Mesenchymal stem cell (in vitro differentiated cells and primary cell): ENCODE data around the gene ZMPSTE24.

ENCODE experiments used
- DNase-seq: peaks from one replicate; pipeline ENCODE4 v3.0.0-alpha.2; 2013
- H2AFZ ChIP-seq: one replicate; pipeline ENCODE4 v1.6.1; 2013; ENCODE audit warnings: low read depth, mild to moderate bottlenecking, control low read depth, inconsistent platforms, low read length, moderate library complexity
- H2AK5ac ChIP-seq: 2 replicates; pipeline ENCODE4 v1.6.1; 2013; ENCODE audit warnings: low read length, moderate library complexity, mild to moderate bottlenecking, inconsistent platforms; ENCODE audit not compliant: severe bottlenecking
- H2BK120ac ChIP-seq: one replicate; pipeline ENCODE4 v1.6.1; 2013; ENCODE audit warnings: low read depth, mild to moderate bottlenecking, inconsistent platforms, low read length, moderate library complexity
- H2BK12ac ChIP-seq, 2 experiments: one replicate each; pipeline ENCODE4 v1.6.1; 2013; ENCODE audit warnings: inconsistent platforms in 2 of 2, low read length in 2 of 2, mild to moderate bottlenecking in 2 of 2, moderate library complexity in 2 of 2, control low read depth in 1 of 2
- H2BK15ac ChIP-seq: one replicate; pipeline ENCODE4 v1.6.1; 2013; ENCODE audit warnings: mild to moderate bottlenecking, low read depth, inconsistent platforms; ENCODE audit not compliant: poor library complexity, severe bottlenecking
- H2BK5ac ChIP-seq: 2 replicates; pipeline ENCODE4 v1.6.1; 2013; ENCODE audit warnings: low read depth, mild to moderate bottlenecking, low read length, control low read depth, inconsistent platforms; ENCODE audit not compliant: poor library complexity, severe bottlenecking
- H3K14ac ChIP-seq, 2 experiments: one replicate each; pipeline ENCODE4 v1.6.1; 2013; ENCODE audit warnings: inconsistent platforms in 2 of 2, low read length in 2 of 2, control low read depth in 1 of 2, mild to moderate bottlenecking in 1 of 2, moderate library complexity in 1 of 2
- H3K18ac ChIP-seq, 2 experiments: one replicate each; pipeline ENCODE4 v1.6.1; 2013; ENCODE audit warnings: inconsistent platforms in 2 of 2, low read length in 2 of 2, control low read depth in 1 of 2, low read depth in 1 of 2, mild to moderate bottlenecking in 1 of 2
- H3K23ac ChIP-seq, 2 experiments: one replicate each; pipeline ENCODE4 v1.6.1; 2013; ENCODE audit warnings: inconsistent platforms in 2 of 2, low read length in 2 of 2, mild to moderate bottlenecking in 2 of 2, moderate library complexity in 2 of 2, control low read depth in 1 of 2
- H3K27ac ChIP-seq: 2 replicates; pipeline ENCODE4 v1.5.1; 2013; ENCODE audit warnings: mild to moderate bottlenecking, moderate library complexity, low read length, control low read depth, inconsistent platforms; ENCODE audit not compliant: poor library complexity, severe bottlenecking
- H3K27me3 ChIP-seq, 2 experiments: 2 replicates each; pipeline versions ENCODE4 v1.6.1 to v1.7.0; 2013; ENCODE audit warnings: low read length in 2 of 2, mild to moderate bottlenecking in 2 of 2, moderate library complexity in 2 of 2, control low read depth in 1 of 2, inconsistent platforms in 1 of 2; ENCODE audit not compliant: control insufficient read depth in 1 of 2, insufficient read depth in 1 of 2
- H3K36me3 ChIP-seq, 2 experiments: 2 replicates each; pipeline versions ENCODE4 v1.6.1 to v1.7.0; 2013; ENCODE audit warnings: low read length in 2 of 2, control low read depth in 1 of 2, inconsistent platforms in 1 of 2, low read depth in 1 of 2, mild to moderate bottlenecking in 1 of 2; ENCODE audit not compliant: insufficient read depth in 2 of 2, control insufficient read depth in 1 of 2
- H3K4ac ChIP-seq, 2 experiments: one replicate each; pipeline ENCODE4 v1.6.1; 2013; ENCODE audit warnings: inconsistent platforms in 2 of 2, low read length in 2 of 2, mild to moderate bottlenecking in 2 of 2, moderate library complexity in 2 of 2, control low read depth in 1 of 2, low read depth in 1 of 2
- H3K4me1 ChIP-seq: 2 replicates; pipeline ENCODE4 v1.6.1; 2013; ENCODE audit warnings: low read depth, low read length, control low read depth; ENCODE audit not compliant: control insufficient read depth, insufficient read depth
- H3K4me2 ChIP-seq: 2 replicates; pipeline ENCODE4 v1.6.1; 2013; ENCODE audit warnings: low read length, mild to moderate bottlenecking, inconsistent platforms; ENCODE audit not compliant: poor library complexity, severe bottlenecking
- H3K4me3 ChIP-seq, 2 experiments: 2 replicates each; pipeline versions ENCODE4 v1.5.1 to v1.7.0; 2013; ENCODE audit warnings: low read length in 2 of 2, mild to moderate bottlenecking in 2 of 2, control low read depth in 1 of 2, low read depth in 1 of 2; ENCODE audit not compliant: insufficient read depth in 1 of 2
- H3K79me1 ChIP-seq: replicated peaks from 2 replicates; pipeline ENCODE4 v1.6.1; 2013; ENCODE audit warnings: mild to moderate bottlenecking, control low read depth, low read length, inconsistent platforms; ENCODE audit not compliant: poor library complexity, severe bottlenecking
- H3K9ac ChIP-seq: 2 replicates; pipeline ENCODE4 v1.7.0; 2013; ENCODE audit warnings: mild to moderate bottlenecking, low read length, moderate library complexity
- H3K9me3 ChIP-seq: 2 replicates; pipeline ENCODE4 v1.7.0; 2013; ENCODE audit warnings: mild to moderate bottlenecking, low read length; ENCODE audit not compliant: control insufficient read depth
- H4K8ac ChIP-seq: one replicate; pipeline ENCODE4 v1.6.1; 2013; ENCODE audit warnings: inconsistent platforms, mild to moderate bottlenecking, low read length, moderate library complexity
- H4K91ac ChIP-seq: one replicate; pipeline ENCODE4 v1.6.1; 2013; ENCODE audit warnings: mild to moderate bottlenecking, low read length, inconsistent platforms
- WGBS: methylation state at CpG from one replicate; pipeline ENCODE4 v1.1.7; 2013; ENCODE audit warnings: mixed read lengths; 5-methylcytosine and 5-hydroxymethylcytosine counted together

The ZMPSTE24 gene

DNA sequence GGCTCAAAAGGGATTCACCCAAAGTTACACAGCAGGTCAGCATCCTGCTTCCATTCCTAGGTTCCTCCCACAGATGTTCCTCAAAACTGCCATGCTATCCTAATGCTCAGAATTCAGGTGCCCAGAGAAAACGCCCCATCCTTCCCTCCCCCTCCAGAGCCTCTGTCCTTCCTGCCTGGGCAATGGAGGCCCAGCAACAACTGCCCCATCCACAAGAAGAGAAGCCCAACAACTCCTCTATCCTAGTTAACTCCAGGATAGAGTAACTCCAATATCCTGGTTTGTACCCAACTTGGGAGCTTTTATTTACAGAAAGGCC is 42.2 kb downstream of the ZMPSTE24 start:
- H4K8ac ChIP-seq, result no peak overlapping the region
- H3K23ac ChIP-seq, result no peak overlapping the region
- no peak overlapping the region for H4K91ac ChIP-seq
- H3K4ac ChIP-seq, result no peak overlapping the region
- H2BK120ac ChIP-seq, result no peak overlapping the region
- 81% methylated on average over 1 of the region's 1 CpG for WGBS
- H3K36me3 ChIP-seq, result no peaks in the 10 kb centered on the region
- H3K27me3 ChIP-seq, result peaks cover 0 to 22% of the 10 kb centered on the region in 2 experiments
- no peaks in the 10 kb centered on the region for H3K4me1 ChIP-seq
- no peak overlapping the region for H2AK5ac ChIP-seq
- no peak overlapping the region for H2AFZ ChIP-seq
- H2BK5ac ChIP-seq, result no peak overlapping the region
- no peaks in the 10 kb centered on the region for H3K9me3 ChIP-seq
- H3K27ac ChIP-seq, result no peak overlapping the region
- no peak overlapping the region for H2BK12ac ChIP-seq
- no peak for DNase-seq
- no peak overlapping the region for H3K9ac ChIP-seq
- H3K18ac ChIP-seq, result no peak overlapping the region
- no peak overlapping the region for H3K14ac ChIP-seq
- H3K79me1 ChIP-seq, result no peaks in the 10 kb centered on the region
- no peak overlapping the region for H3K4me2 ChIP-seq
- H2BK15ac ChIP-seq, result no peak overlapping the region
- no peak overlapping the region for H3K4me3 ChIP-seq

GRCh38 chr1:40300651-40301050 is 42.6 kb downstream of the ZMPSTE24 start:
- Histone ChIP-seq H3K14ac (no peak overlapping the region), H3K4me3 (no peak overlapping the region), H3K27me3 (peaks cover 0 to 22% of the 10 kb centered on the region in 2 experiments), H2BK5ac (no peak overlapping the region), H3K79me1 (no peaks in the 10 kb centered on the region), H3K27ac (no peak overlapping the region), H3K4me2 (no peak overlapping the region), H2BK12ac (no peak overlapping the region), H2AK5ac (no peak overlapping the region), H4K8ac (no peak overlapping the region), H3K4ac (no peak overlapping the region), H3K36me3 (no peaks in the 10 kb centered on the region), H3K4me1 (no peaks in the 10 kb centered on the region), H3K18ac (no peak overlapping the region), H3K23ac (no peak overlapping the region), H3K9ac (no peak overlapping the region), H2AFZ (no peak overlapping the region), H4K91ac (no peak overlapping the region), H2BK15ac (no peak overlapping the region), H2BK120ac (no peak overlapping the region), H3K9me3 (no peaks in the 10 kb centered on the region)
- no peak for DNase-seq
- WGBS, result 91% methylated on average over 9 of the region's 9 CpGs

DNA sequence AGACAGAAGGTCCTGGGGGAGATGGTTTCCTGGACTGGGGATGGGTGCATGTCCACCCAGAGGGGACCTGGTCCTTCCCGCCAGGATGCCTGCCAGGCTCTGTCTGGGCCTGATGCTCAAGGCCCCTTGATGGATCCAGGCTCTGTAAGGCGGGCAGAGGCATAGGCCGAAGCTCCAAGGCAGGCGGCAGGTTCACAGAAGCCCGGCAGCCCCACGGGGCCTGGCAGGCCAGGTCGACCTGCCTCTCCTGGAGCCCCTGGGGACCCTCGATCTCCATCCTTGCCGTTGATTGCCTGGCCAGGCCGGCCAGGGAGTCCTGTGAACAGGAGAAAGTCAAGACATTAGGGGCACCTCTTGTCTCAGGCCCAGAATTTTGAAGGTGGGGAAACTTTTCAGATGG is 43.0 kb downstream of the ZMPSTE24 start:
- no peak overlapping the region for H4K8ac ChIP-seq
- no peak overlapping the region for H3K27ac ChIP-seq
- 93% methylated on average over 10 of the region's 10 CpGs for WGBS
- H3K4ac ChIP-seq, result no peak overlapping the region
- H2AK5ac ChIP-seq, result no peak overlapping the region
- H3K9ac ChIP-seq, result no peak overlapping the region
- no peak overlapping the region for H2BK12ac ChIP-seq
- no peak for DNase-seq
- no peak overlapping the region for H2AFZ ChIP-seq
- H3K4me1 ChIP-seq, result no peaks in the 10 kb centered on the region
- no peaks in the 10 kb centered on the region for H3K79me1 ChIP-seq
- no peak overlapping the region for H2BK15ac ChIP-seq
- H2BK120ac ChIP-seq, result no peak overlapping the region
- no peak overlapping the region for H3K23ac ChIP-seq
- H3K36me3 ChIP-seq, result no peaks in the 10 kb centered on the region
- no peak overlapping the region for H3K4me2 ChIP-seq
- no peak overlapping the region for H2BK5ac ChIP-seq
- no peak overlapping the region for H3K14ac ChIP-seq
- H4K91ac ChIP-seq, result no peak overlapping the region
- H3K4me3 ChIP-seq, result no peak overlapping the region
- H3K9me3 ChIP-seq, result no peaks in the 10 kb centered on the region
- H3K18ac ChIP-seq, result no peak overlapping the region
- peaks cover 0 to 22% of the 10 kb centered on the region in 2 experiments for H3K27me3 ChIP-seq

- H2BK120ac ChIP-seq, result no peak overlapping the region
- H3K79me1 ChIP-seq, result no peaks in the 10 kb centered on the region
- H3K27ac ChIP-seq, result no peak overlapping the region
- no peak for DNase-seq
- H2AFZ ChIP-seq, result no peak overlapping the region
- H3K4me2 ChIP-seq, result no peak overlapping the region
- H3K4me1 ChIP-seq, result no peaks in the 10 kb centered on the region
- no peak overlapping the region for H3K18ac ChIP-seq
- no peaks in the 10 kb centered on the region for H3K9me3 ChIP-seq
- no peak overlapping the region for H3K23ac ChIP-seq
- peaks cover 0 to 22% of the 10 kb centered on the region in 2 experiments for H3K27me3 ChIP-seq
- no peaks in the 10 kb centered on the region for H3K36me3 ChIP-seq
- no peak overlapping the region for H3K14ac ChIP-seq
- no peak overlapping the region for H3K4ac ChIP-seq
- WGBS, result 90% methylated on average over 11 of the region's 12 CpGs
- no peak overlapping the region for H2BK5ac ChIP-seq
- no peak overlapping the region for H2BK12ac ChIP-seq
- H4K91ac ChIP-seq, result no peak overlapping the region
- H3K4me3 ChIP-seq, result no peak overlapping the region
- H2AK5ac ChIP-seq, result no peak overlapping the region
- H2BK15ac ChIP-seq, result no peak overlapping the region
- H4K8ac ChIP-seq, result no peak overlapping the region
- no peak overlapping the region for H3K9ac ChIP-seq
Measured at GRCh38 chr1:40301541-40302299, 43.7 kb downstream of the ZMPSTE24 start.
